Measurements from ENCODE around the gene ABCG4. TPM values are rescaled to one million over a fixed set of nuclear protein-coding genes. Genes with fewer than 3 reads are reported as not detected.

Gene ABCG4
- total RNA-seq, 1 donor: 0.86 TPM

GRCh38 chr11:119103793-119104192 lies 45.1 kb upstream of the ABCG4 start:
- no peak for DNase-seq (ENCODE audit: low read depth)
- no peak overlapping the region for H3K4me3 ChIP-seq (ENCODE audit: low read depth, low read length)
- TF ChIP-seq, protein P1, sequence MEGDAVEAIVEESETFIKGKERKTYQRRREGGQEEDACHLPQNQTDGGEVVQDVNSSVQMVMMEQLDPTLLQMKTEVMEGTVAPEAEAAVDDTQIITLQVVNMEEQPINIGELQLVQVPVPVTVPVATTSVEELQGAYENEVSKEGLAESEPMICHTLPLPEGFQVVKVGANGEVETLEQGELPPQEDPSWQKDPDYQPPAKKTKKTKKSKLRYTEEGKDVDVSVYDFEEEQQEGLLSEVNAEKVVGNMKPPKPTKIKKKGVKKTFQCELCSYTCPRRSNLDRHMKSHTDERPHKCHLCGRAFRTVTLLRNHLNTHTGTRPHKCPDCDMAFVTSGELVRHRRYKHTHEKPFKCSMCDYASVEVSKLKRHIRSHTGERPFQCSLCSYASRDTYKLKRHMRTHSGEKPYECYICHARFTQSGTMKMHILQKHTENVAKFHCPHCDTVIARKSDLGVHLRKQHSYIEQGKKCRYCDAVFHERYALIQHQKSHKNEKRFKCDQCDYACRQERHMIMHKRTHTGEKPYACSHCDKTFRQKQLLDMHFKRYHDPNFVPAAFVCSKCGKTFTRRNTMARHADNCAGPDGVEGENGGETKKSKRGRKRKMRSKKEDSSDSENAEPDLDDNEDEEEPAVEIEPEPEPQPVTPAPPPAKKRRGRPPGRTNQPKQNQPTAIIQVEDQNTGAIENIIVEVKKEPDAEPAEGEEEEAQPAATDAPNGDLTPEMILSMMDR (IDR thresholded peaks at IDR 0.05; ENCODE audit: insufficient read depth, low read depth, low read length): peak; percentile 8

DNA sequence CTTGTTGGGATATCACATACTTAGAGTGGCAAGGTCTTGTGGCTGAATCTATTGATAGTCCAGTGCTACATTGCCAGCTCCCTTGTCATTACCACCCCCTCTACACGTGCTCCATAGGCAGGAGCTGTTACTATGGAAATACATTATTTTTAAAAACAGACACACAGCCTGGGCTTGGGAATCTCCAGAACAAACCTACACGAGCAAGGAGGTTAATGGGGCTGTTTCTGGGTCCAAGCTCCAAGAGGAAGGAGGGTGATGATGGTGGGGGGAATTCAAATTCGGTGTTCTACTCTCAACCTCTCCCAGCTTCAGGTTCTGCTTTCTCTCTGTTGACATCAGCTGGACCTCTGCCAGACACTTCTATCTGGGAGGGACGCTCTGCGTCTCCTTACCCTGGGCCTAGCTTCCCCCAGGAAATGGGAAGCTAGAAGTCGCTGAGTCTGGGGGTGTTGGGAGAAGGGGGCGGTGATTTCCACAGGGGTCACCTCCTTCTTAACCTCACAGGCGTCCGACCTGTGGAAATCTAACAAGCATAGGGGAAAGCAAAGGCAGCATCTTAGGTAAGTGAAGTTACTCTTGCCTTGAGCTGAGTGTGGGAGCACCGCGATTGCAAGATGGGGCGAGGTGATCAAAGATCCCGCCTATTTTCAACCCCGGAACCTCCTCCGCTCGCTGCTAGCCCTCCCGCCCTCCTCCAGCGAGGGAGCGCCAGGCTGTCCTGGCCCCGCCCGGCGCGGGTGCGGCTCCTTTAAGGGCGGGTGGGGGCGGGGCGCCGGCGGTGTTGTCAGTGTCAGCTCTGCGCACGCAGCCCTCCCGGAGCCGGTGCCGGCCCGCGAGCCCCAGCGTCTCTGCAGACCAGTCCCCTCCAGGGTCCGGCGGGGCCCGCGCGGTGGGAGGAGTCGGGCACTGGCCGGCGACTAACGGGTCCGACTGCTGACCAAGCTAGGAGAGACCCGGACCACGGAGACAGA lies 42.0 kb upstream of the ABCG4 start, which contains the start of gene C2CD2L:
Gene C2CD2L, plus strand, starts transcription at position 781 of the 974 bp plus-strand sequence. CDS start 398 bp downstream, outside the sequence.
- TF ChIP-seq, protein P1 (IDR thresholded peaks at IDR 0.05; ENCODE audit: insufficient read depth, low read depth, low read length): no peak
- peak; percentile 89 for DNase-seq (ENCODE audit: low read depth)
- peak within 1 kb of the TSS; percentile 80 for H3K4me3 ChIP-seq (ENCODE audit: low read depth, low read length)

DNA sequence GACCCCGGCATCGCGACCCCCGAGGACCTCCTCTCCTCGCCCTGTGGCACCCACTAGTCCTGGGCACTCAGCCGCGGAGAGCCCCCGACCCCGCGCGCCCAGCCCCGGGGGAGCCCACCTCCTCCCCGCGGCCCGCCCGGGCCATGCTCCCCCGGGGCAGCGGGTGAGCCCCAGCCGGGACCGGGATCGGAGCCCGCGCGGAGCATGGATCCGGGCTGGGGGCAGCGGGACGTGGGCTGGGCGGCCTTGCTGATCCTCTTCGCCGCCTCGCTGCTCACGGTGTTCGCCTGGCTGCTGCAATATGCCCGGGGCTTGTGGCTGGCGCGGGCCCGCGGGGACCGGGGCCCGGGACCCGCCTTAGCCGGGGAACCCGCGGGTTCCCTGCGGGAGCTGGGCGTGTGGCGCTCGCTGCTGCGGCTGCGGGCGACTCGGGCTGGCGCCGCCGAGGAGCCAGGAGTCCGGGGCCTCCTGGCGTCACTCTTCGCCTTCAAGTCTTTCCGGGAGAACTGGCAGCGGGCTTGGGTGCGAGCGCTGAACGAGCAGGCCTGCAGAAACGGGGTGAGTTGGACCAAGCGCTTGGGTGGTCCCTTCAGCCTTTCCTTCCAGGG lies 41.2 kb upstream of the ABCG4 start:
- TF ChIP-seq, protein P1 (IDR thresholded peaks at IDR 0.05; ENCODE audit: insufficient read depth, low read depth, low read length): no peak
- no peak for DNase-seq (ENCODE audit: low read depth)
- peak overlapping the region; percentile 80 for H3K4me3 ChIP-seq (ENCODE audit: low read depth, low read length)

DNA sequence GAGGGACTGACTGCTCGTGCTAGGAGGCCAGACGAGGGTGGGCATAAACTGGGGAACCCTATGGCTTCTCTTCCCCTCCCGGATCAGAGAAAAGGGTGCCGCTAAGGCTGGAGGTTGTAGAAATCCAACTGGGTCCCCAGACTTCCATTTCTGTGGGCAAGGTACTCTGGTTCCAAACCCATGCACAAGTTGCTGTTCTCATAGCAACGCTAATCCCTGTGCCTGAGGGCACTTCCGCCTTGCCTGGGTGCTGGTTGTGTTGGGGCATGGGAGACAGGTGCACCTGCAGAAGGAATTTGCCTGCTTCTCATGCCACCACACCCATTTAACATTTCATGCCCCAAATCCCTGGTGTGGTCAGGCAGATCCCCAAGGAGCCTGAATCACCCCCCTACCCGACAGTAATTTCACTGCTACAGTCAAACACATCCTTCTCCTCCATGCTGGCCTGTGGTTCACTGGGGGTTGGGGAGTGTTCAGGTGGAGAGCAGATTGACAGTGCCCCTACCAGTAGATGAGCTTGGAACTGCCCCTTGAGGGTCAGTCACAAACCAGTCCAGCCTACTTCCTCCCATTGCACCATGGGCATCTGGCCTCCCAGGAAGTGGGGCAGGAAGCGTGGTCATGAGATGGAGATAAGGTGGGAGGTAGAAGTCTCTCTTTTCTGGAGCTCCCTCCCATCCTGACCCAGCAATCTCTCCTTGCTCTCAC lies 40.6 kb upstream of the ABCG4 start:
- TF ChIP-seq, protein P1 (IDR thresholded peaks at IDR 0.05; ENCODE audit: insufficient read depth, low read depth, low read length): no peak
- H3K4me3 ChIP-seq (ENCODE audit: low read depth, low read length): peak overlapping the region; percentile 80
- peak; percentile 27 for DNase-seq (ENCODE audit: low read depth)

DNA sequence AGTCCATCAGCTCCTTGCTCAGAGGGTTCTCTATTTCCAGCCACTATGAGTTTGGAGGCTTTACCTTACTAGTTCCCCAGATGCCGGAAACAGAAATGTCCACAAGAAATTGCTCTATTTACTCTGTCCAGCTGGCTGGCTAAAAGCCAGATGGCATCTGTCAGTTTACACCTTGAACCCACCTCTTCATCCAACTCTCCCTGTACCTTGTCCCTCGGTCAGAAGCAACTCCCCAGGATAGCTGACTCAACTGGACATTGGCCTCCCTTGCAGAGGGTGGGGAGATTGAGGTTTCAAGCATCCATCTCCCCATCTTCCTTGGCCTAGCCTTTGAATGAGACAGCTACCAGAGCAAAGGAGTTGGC lies 40.0 kb upstream of the ABCG4 start:
- peak overlapping the region; percentile 80 for H3K4me3 ChIP-seq (ENCODE audit: low read depth, low read length)
- TF ChIP-seq, protein P1 (IDR thresholded peaks at IDR 0.05; ENCODE audit: insufficient read depth, low read depth, low read length): no peak
- DNase-seq (ENCODE audit: low read depth): no peak

DNA sequence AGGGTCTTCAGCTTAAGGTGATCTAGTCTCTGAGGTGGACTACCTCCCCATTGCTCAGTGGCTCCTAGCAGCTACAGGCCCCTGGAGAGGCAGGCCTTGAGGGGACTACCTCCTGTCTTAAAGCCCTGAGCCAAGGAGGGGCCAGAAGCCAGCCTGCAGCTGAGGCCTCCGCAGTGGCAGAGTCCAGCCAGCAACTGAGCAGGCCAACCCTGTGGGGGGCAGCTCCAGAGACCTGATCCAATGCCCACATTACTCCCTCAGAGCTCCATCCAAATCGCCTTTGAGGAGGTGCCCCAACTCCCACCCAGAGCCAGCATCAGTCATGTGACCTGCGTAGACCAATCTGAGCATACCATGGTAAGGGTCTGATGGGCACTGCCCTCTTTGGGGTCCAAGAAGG lies 39.0 kb upstream of the ABCG4 start:
- H3K4me3 ChIP-seq (ENCODE audit: low read depth, low read length): no peak overlapping the region
- no peak for DNase-seq (ENCODE audit: low read depth)
- TF ChIP-seq, protein P1 (IDR thresholded peaks at IDR 0.05; ENCODE audit: insufficient read depth, low read depth, low read length): no peak

Data from fibroblast of villous mesenchyme (primary cell).